Liver (tissue), 9 donors: Measurements from ENCODE around the gene SAV1. TPM values are rescaled to one million over a fixed set of nuclear protein-coding genes. Genes with fewer than 3 reads are reported as not detected.

Source experiments
- DNase-seq: peaks from one replicate; pipeline ENCODE4 v3.0.0-alpha.2; 2017; ENCODE audit warnings: low spot score
- H3K27ac ChIP-seq, 2 donors: one replicate each; pipeline ENCODE4 v1.7.0; 2013; ENCODE audit warnings: inconsistent platforms in 2 of 2, low read length in 2 of 2, control low read depth in 1 of 2, low read depth in 1 of 2, mild to moderate bottlenecking in 1 of 2
- H3K27me3 ChIP-seq, 4 donors: one replicate each; pipeline versions ENCODE4 v1.6.1 to v1.7.0; 2013; ENCODE audit warnings: low read length in 3 of 4, inconsistent platforms in 1 of 4, mild to moderate bottlenecking in 1 of 4, moderate library complexity in 1 of 4; ENCODE audit not compliant: control insufficient read depth in 4 of 4, insufficient read depth in 4 of 4
- H3K36me3 ChIP-seq, 4 donors: one replicate each; pipeline versions ENCODE4 v1.6.1 to v1.7.0; 2013; ENCODE audit warnings: low read length in 3 of 4, mild to moderate bottlenecking in 3 of 4, low read depth in 1 of 4, moderate library complexity in 1 of 4; ENCODE audit not compliant: control insufficient read depth in 4 of 4, insufficient read depth in 3 of 4
- H3K4me1 ChIP-seq, 4 donors: one replicate each; pipeline versions ENCODE4 v1.6.1 to v1.7.0; 2013; ENCODE audit warnings: low read length in 3 of 4, mild to moderate bottlenecking in 3 of 4, moderate library complexity in 1 of 4; ENCODE audit not compliant: control insufficient read depth in 4 of 4, insufficient read depth in 4 of 4
- H3K4me3 ChIP-seq, 3 donors: one replicate each; pipeline versions ENCODE4 v1.6.1 to v1.7.0; 2013; ENCODE audit warnings: low read length in 3 of 3, control low read depth in 1 of 3, low read depth in 1 of 3, mild to moderate bottlenecking in 1 of 3
- H3K9ac ChIP-seq, 2 donors: one replicate each; pipeline ENCODE4 v1.7.0; 2013; ENCODE audit warnings: low read length in 2 of 2, mild to moderate bottlenecking in 2 of 2, moderate library complexity in 2 of 2, control low read depth in 1 of 2, low read depth in 1 of 2
- H3K9me3 ChIP-seq, 4 donors: one replicate each; pipeline versions ENCODE4 v1.6.1 to v1.7.0; 2013; ENCODE audit warnings: low read length in 3 of 4; ENCODE audit not compliant: control insufficient read depth in 4 of 4
- EGR1 ChIP-seq, 2 donors: IDR thresholded peaks; 2 replicates each; pipeline ENCODE4 v1.6.1; 2016 to 2018; ENCODE audit warnings: antibody characterized with exemption in 2 of 2, low read depth in 2 of 2
- FOXA1 ChIP-seq: IDR thresholded peaks from 2 replicates; pipeline ENCODE4 v1.6.1; 2016; ENCODE audit warnings: antibody characterized with exemption
- FOXA2 ChIP-seq: IDR thresholded peaks from 2 replicates; pipeline ENCODE4 v1.6.1; 2016; ENCODE audit warnings: antibody characterized with exemption
- GABPA ChIP-seq, 2 donors: IDR thresholded peaks in 1 of 2; conservative IDR thresholded peaks in 1 of 2; 2 replicates each; pipeline ENCODE4 v1.6.1; 2016; ENCODE audit warnings: antibody characterized with exemption in 2 of 2, mild to moderate bottlenecking in 1 of 2, moderate library complexity in 1 of 2
- HNF4A ChIP-seq, 2 donors: conservative IDR thresholded peaks; 2 replicates each; pipeline ENCODE4 v1.6.1; 2016; ENCODE audit warnings: antibody characterized with exemption in 2 of 2, mild to moderate bottlenecking in 2 of 2
- HNF4G ChIP-seq: IDR thresholded peaks from 2 replicates; pipeline ENCODE4 v1.6.1; 2016; ENCODE audit warnings: antibody characterized with exemption
- NR2F2 ChIP-seq: IDR thresholded peaks from 2 replicates; pipeline ENCODE4 v1.6.1; 2016; ENCODE audit warnings: antibody characterized with exemption
- REST ChIP-seq: IDR thresholded peaks from 2 replicates; pipeline ENCODE4 v1.6.1; 2016; ENCODE audit warnings: antibody characterized with exemption, mild to moderate bottlenecking
- RXRA ChIP-seq, 2 donors: IDR thresholded peaks; 2 replicates each; pipeline ENCODE4 v1.6.1; 2017 to 2018; ENCODE audit warnings: antibody characterized with exemption in 2 of 2, mild to moderate bottlenecking in 1 of 2
- SP1 ChIP-seq: IDR thresholded peaks from 2 replicates; pipeline ENCODE4 v1.6.1; 2018; ENCODE audit warnings: antibody characterized with exemption, mild to moderate bottlenecking
- TAF1 ChIP-seq: conservative IDR thresholded peaks from 2 replicates; pipeline ENCODE4 v1.6.1; 2016; ENCODE audit warnings: antibody characterized with exemption, mild to moderate bottlenecking
- WGBS: extraction: QIAGEN DNeasy Blood & Tissue Kit; methylation state at CpG from one replicate; pipeline ENCODE4 v1.1.7; 2013; 5-methylcytosine and 5-hydroxymethylcytosine counted together
- polyA plus RNA-seq, 2 donors: library from polyadenylated mRNA; stranded (reverse) in 1 of 2; unstranded in 1 of 2; fragments of 200-250 nt in 1 of 2; fragments of >200 nt in 1 of 2; fragmentation: Nextera tagmentation in 1 of 2; extraction: Ambion mirVana in 1 of 2; gene quantifications; one replicate each; pipeline versions ENCODE4 v1.2.1 to v1.2.3, GENCODE V29; 2013 to 2015
- total RNA-seq, 2 donors: library from RNA; depleted of rRNA; stranded (reverse); fragments of >200 nt; gene quantifications; one replicate each; pipeline ENCODE4 v1.2.3, GENCODE V29; 2014
- TF ChIP-seq, protein P1 (sequence below): IDR thresholded peaks from 2 replicates; pipeline ENCODE4 v1.6.1; 2016; ENCODE audit warnings: antibody characterized with exemption
- TF ChIP-seq, protein P2 (sequence below): IDR thresholded peaks from 2 replicates; pipeline ENCODE4 v1.6.1; 2016; ENCODE audit warnings: antibody characterized with exemption
- TF ChIP-seq, protein P3 (sequence below): fragments of 150-350 bp; IDR thresholded peaks from 2 replicates; pipeline ENCODE4 v1.5.1; 2017; ENCODE audit warnings: improper control_type of control experiment, low read depth, low read length; ENCODE audit not compliant: missing input control
- donor health status: healthy.
- donor health status: healthy.
- donor health status: healthy.
- donor health status: healthy.
- donor health status: healthy.

SAV1 gene
- total and polyA plus RNA-seq, 4 donors = 4.9 to 14.0 (median 7.9) TPM

DNA sequence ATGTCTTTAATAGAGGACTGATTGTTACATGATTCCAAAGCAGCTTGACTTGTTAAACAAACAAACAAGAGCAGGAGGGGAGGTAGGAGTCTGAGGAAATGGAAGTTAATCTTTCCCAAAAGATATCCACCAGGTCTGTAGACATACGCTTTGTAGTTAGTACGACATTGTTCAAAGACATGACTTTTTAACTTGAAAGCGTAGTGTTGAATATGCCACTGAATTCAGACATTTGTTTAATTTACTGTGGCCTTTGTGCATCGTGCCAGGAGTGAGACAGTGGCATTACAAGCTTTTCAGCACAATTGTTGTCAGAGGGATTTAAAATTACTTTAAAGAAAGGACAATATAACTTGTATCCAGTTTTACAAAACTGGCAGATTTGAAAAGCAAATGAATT, 53.0 kb downstream of the SAV1 start:
- Histone ChIP-seq H3K9me3 (no peaks in the 10 kb centered on the region), H3K36me3 (no peaks in the 10 kb centered on the region), H3K27me3 (no peaks in the 10 kb centered on the region), H3K27ac (no peak overlapping the region), H3K9ac (no peak overlapping the region), H3K4me3 (no peak overlapping the region), H3K4me1 (no peaks in the 10 kb centered on the region)
- 57% methylated on average over 4 of the region's 4 CpGs for WGBS
- DNase-seq = no peak
- TF ChIP-seq TAF1 = no peak
- no peak for TF ChIP-seq GABPA (IDR thresholded peaks at IDR 0.05 in 1 of 2, conservative IDR thresholded peaks at IDR 0.05 in 1 of 2)
- TF ChIP-seq FOXA2 = no peak
- TF ChIP-seq FOXA1 = no peak
- TF ChIP-seq EGR1 (IDR thresholded peaks at IDR 0.05; ENCODE audit: low read depth in 2 of 2) = no peak
- TF ChIP-seq NR2F2 = no peak
- TF ChIP-seq, protein P1, sequence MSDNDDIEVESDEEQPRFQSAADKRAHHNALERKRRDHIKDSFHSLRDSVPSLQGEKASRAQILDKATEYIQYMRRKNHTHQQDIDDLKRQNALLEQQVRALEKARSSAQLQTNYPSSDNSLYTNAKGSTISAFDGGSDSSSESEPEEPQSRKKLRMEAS = no peak
- TF ChIP-seq, protein P2, sequence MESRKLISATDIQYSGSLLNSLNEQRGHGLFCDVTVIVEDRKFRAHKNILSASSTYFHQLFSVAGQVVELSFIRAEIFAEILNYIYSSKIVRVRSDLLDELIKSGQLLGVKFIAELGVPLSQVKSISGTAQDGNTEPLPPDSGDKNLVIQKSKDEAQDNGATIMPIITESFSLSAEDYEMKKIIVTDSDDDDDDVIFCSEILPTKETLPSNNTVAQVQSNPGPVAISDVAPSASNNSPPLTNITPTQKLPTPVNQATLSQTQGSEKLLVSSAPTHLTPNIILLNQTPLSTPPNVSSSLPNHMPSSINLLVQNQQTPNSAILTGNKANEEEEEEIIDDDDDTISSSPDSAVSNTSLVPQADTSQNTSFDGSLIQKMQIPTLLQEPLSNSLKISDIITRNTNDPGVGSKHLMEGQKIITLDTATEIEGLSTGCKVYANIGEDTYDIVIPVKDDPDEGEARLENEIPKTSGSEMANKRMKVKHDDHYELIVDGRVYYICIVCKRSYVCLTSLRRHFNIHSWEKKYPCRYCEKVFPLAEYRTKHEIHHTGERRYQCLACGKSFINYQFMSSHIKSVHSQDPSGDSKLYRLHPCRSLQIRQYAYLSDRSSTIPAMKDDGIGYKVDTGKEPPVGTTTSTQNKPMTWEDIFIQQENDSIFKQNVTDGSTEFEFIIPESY = no peak
- TF ChIP-seq HNF4G = no peak
- TF ChIP-seq SP1 = no peak

GRCh38 chr14:50612806-50613205, 55.3 kb downstream of the SAV1 start:
- Histone ChIP-seq H3K4me1 (no peaks in the 10 kb centered on the region), H3K9ac (no peak overlapping the region), H3K27ac (no peak overlapping the region), H3K27me3 (no peaks in the 10 kb centered on the region), H3K4me3 (no peak overlapping the region), H3K9me3 (no peaks in the 10 kb centered on the region), H3K36me3 (no peaks in the 10 kb centered on the region)
- DNase-seq = no peak
- 93% methylated on average over 3 of the region's 3 CpGs for WGBS
- TF ChIP-seq SP1 = no peak
- TF ChIP-seq REST = no peak
- TF ChIP-seq TAF1 = no peak
- no peak for TF ChIP-seq HNF4G
- TF ChIP-seq NR2F2 = no peak
- no peak for TF ChIP-seq RXRA (IDR thresholded peaks at IDR 0.05)
- no peak for TF ChIP-seq HNF4A (conservative IDR thresholded peaks at IDR 0.05)

GRCh38 chr14:50610465-50610864, 57.6 kb downstream of the SAV1 start:
- Histone ChIP-seq H3K9ac (no peak overlapping the region), H3K4me3 (no peak overlapping the region), H3K36me3 (no peaks in the 10 kb centered on the region), H3K27ac (no peak overlapping the region), H3K27me3 (no peaks in the 10 kb centered on the region), H3K4me1 (no peaks in the 10 kb centered on the region), H3K9me3 (no peaks in the 10 kb centered on the region)
- 81% methylated on average over 1 of the region's 1 CpG for WGBS
- no peak for DNase-seq
- TF ChIP-seq TAF1 = no peak
- TF ChIP-seq EGR1 (IDR thresholded peaks at IDR 0.05; ENCODE audit: low read depth in 2 of 2) = no peak
- TF ChIP-seq RXRA (IDR thresholded peaks at IDR 0.05) = no peak
- TF ChIP-seq, protein P1 = no peak
- TF ChIP-seq, protein P2 = no peak
- no peak for TF ChIP-seq GABPA (IDR thresholded peaks at IDR 0.05 in 1 of 2, conservative IDR thresholded peaks at IDR 0.05 in 1 of 2)
- TF ChIP-seq HNF4G = no peak
- TF ChIP-seq, protein P3, sequence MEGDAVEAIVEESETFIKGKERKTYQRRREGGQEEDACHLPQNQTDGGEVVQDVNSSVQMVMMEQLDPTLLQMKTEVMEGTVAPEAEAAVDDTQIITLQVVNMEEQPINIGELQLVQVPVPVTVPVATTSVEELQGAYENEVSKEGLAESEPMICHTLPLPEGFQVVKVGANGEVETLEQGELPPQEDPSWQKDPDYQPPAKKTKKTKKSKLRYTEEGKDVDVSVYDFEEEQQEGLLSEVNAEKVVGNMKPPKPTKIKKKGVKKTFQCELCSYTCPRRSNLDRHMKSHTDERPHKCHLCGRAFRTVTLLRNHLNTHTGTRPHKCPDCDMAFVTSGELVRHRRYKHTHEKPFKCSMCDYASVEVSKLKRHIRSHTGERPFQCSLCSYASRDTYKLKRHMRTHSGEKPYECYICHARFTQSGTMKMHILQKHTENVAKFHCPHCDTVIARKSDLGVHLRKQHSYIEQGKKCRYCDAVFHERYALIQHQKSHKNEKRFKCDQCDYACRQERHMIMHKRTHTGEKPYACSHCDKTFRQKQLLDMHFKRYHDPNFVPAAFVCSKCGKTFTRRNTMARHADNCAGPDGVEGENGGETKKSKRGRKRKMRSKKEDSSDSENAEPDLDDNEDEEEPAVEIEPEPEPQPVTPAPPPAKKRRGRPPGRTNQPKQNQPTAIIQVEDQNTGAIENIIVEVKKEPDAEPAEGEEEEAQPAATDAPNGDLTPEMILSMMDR = no peak
- TF ChIP-seq FOXA1 = no peak
- TF ChIP-seq HNF4A (conservative IDR thresholded peaks at IDR 0.05) = no peak
- TF ChIP-seq SP1 = no peak
